Mesenteric fat pad (tissue), 1 donor: ENCODE measurements around the gene ARL9. TPM values are rescaled to one million over a fixed set of nuclear protein-coding genes. Genes with fewer than 3 reads are reported as not detected.
"Not testable (repeated sequence)": the region's sequence is repeated elsewhere in the genome, so short reads cannot be mapped to it uniquely, and the experiment has no call there.

ENCODE experiments used
- DNase-seq: peaks from one replicate; pipeline ENCODE4 v3.0.0-alpha.2; 2020; ENCODE audit warnings: low spot score
- long read RNA-seq: library from polyadenylated mRNA; unstranded; transcript quantifications from one replicate; pipeline ENCODE4 v2.0.0, GENCODE V29; 2020
- total RNA-seq: library from RNA; stranded (reverse); fragmentation: NEBNext Ultra II Directional; extraction: Animal tissue kit (Norgen Biotek cat#: 25700); gene quantifications from one replicate; pipeline ENCODE4 v1.2.1, GENCODE V29; 2021
- donor health status: DM: yes; HTN: yes; CAD: no.

The ARL9 gene
- total RNA-seq = not detected
- long read RNA-seq = 0 reads

GRCh38 chr4:56505269-56506130 lies at the start of gene ARL9:
TSS of gene ARL9 (plus strand) at chr4:56505791. CDS start at chr4:56505863, 72 bp downstream.
- DNase-seq = no peak

- DNase-seq = no peak
Observed at GRCh38 chr4:56460085-56460484, 45.5 kb upstream of the ARL9 start.

GRCh38 chr4:56462157-56462556 lies 43.4 kb upstream of the ARL9 start:
- DNase-seq = no peak

- no peak for DNase-seq
Observed at GRCh38 chr4:56463711-56464110, 41.9 kb upstream of the ARL9 start.

- DNase-seq = no peak
Observed at GRCh38 chr4:56464581-56464980, 41.0 kb upstream of the ARL9 start.

GRCh38 chr4:56465599-56466295 lies 39.8 kb upstream of the ARL9 start:
- DNase-seq = no peak

GRCh38 chr4:56466296-56466761 lies 39.3 kb upstream of the ARL9 start:
- DNase-seq = not testable (repeated sequence)

GRCh38 chr4:56466910-56467283 lies 38.7 kb upstream of the ARL9 start:
- DNase-seq = no peak

- DNase-seq = peak; percentile 93
Observed at GRCh38 chr4:56467284-56468096, 38.1 kb upstream of the ARL9 start, which contains the start of gene SRP72. TSS of gene SRP72 (plus strand) at chr4:56467617. CDS start at chr4:56467636, 19 bp downstream.

- no peak for DNase-seq
Observed at GRCh38 chr4:56468097-56468422, 37.5 kb upstream of the ARL9 start.

GRCh38 chr4:56469489-56470210 lies 35.9 kb upstream of the ARL9 start:
- no peak for DNase-seq

- no peak for DNase-seq
Observed at GRCh38 chr4:56475917-56476316, 29.7 kb upstream of the ARL9 start.

- no peak for DNase-seq
Observed at GRCh38 chr4:56477192-56477702, 28.3 kb upstream of the ARL9 start.

GRCh38 chr4:56480691-56481090 lies 24.9 kb upstream of the ARL9 start:
- DNase-seq = no peak

GRCh38 chr4:56496241-56496640 lies 9.3 kb upstream of the ARL9 start:
- DNase-seq = no peak

- DNase-seq = no peak
Observed at GRCh38 chr4:56511098-56511497, 5.5 kb downstream of the ARL9 start.

- DNase-seq = no peak
Observed at GRCh38 chr4:56512166-56512565, 6.6 kb downstream of the ARL9 start.

GRCh38 chr4:56513517-56513916 lies 7.9 kb downstream of the ARL9 start:
- no peak for DNase-seq

GRCh38 chr4:56530269-56531148 lies 24.9 kb downstream of the ARL9 start:
- DNase-seq = peak; percentile 95
